GM11168 (cell line): Measurements from ENCODE around the gene METTL15.
"Not testable (repeated sequence)": the region's sequence is repeated elsewhere in the genome, so short reads cannot be mapped to it uniquely, and the experiment has no call there.

ENCODE experiments used
- in situ Hi-C: fragments of 300-500 bp; cut with MboI; formaldehyde crosslinking; loops from one replicate; pipeline ENCODE4 v1.12.0; 2022; ENCODE audit warnings: low sequenced_read_pairs; ENCODE audit not compliant: unreplicated experiment

The METTL15 gene

DNA sequence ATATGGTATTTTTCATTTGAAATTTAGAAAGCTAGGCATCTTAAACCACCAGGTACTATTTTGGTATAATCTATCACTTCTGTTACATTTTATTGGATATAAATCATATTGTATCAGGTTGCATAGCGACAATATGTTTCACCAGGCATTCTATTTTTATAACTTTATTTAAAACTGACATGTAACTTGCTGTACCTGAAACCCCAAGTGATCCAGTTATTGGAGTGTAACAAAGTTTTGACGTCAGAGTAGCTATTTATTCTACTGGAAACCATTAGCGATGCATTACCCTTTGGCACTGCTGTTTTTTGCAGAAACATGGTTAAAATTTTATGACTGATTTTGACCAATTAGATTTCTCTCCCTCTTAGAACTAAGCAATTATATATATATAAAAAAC lies 160.7 kb downstream of the METTL15 start:
- in situ Hi-C loops: no loop called here

DNA sequence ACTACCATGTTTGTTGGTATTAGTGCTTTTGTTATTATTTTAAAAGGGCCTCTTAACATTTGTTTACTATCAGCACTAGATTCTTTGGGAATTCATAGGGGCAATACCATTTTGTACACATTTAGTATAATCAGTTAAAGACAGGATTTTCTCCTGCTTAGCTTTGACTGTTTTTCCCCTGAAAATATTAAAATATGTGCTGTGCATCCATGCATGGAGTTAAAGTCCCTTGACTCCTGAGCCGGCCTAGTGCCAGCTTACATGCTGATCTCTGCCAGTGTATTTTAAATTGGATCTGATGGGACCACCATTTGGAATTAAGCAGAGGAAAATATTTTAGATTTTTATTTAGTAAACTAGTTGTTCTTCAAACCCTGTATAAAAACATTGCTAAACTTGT lies 161.4 kb downstream of the METTL15 start:
- in situ Hi-C loops: no loop called here

DNA sequence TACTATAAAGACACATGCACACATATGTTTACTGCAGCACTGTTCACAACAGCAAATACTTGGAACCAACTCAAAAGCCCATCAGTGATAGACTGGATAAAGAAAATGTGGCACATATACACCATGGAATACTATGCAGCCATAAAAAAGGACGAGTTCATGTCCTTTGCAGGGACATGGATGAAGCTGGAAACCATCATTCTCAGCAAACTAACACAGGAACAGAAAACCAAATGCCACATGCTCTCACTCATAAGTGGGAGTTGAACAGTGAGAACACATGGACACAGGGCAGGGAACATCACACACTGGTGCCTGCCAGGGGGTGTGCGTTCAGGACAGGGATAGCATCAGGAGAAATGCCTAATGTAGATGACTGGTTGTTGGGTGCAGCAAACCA lies 164.1 kb downstream of the METTL15 start:
- in situ Hi-C loops: not testable (repeated sequence)

DNA sequence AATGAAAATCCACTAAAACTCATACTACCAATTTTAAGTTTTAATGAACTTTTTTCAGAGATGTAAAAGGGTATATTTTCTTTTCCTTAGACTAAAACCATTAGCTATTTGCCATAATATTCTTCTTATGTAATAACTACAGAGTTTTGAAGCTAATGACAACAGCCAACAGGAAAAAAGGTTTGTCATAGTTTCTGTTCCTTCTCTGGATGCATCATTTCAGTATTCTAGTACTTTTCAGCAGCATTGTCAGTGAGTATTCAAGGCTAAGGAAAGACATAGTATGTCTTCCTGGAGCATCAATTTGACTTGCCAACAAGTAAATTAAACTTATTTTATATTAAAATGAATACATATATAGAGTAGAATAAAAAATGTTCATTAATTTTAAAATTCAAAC lies 166.0 kb downstream of the METTL15 start:
- in situ Hi-C loops: no loop called here

DNA sequence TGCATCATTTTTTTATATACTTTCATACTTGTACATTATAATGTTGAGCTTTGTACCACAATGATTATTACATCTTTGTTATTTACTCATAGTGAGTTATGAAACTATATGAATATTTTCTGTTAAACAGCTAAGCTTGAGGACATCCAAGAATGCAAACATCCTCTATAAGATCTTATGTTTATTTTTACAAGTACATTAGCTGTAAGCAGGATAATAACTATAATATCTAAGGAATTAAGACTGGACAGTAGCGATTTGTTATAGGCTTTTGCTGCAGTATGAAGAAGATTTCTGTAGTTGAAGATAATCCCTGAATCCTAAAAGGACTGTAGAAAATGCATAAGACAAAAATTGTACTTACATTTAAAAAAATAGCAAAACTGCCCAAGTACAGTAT lies 176.0 kb downstream of the METTL15 start:
- in situ Hi-C loops: no loop called here

DNA sequence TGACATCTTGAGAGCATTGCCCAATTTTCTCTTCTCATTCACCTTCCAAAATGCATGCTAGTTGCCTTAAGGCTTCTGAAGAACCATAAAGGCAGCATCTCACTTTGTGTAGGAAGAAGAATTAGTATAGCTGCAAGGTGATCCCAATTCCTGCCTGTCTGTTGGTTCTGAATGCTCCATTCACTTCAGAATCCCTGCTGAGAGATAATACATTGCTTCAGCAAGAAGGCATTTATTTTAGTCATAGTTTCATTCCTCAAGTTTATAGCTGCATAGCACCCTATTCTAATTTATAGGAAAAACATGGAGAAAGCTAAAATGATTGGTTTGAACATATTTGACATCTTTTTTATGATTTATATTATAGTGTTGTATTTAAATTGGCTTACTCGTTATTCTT lies 181.3 kb downstream of the METTL15 start:
- in situ Hi-C loops: no loop called here

DNA sequence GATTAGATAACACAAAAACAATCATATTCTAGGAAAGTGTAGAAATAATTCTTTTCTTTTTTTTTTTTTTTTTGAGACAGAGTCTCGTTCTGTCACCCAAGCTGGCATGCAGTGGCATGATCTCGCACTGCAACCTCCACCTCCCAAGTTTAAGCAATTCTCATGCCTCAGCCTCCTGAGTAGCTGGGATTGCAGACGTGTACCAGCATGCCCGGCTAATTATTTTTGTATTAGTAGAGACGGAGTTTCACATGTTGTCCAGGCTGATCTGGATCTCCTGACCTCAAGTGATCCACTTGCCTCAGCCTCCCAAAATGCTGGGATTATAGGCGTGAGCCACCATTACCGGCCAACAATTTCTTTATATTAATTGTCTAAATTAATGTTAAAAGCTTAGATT lies 182.8 kb downstream of the METTL15 start:
- in situ Hi-C loops: not testable (repeated sequence)

DNA sequence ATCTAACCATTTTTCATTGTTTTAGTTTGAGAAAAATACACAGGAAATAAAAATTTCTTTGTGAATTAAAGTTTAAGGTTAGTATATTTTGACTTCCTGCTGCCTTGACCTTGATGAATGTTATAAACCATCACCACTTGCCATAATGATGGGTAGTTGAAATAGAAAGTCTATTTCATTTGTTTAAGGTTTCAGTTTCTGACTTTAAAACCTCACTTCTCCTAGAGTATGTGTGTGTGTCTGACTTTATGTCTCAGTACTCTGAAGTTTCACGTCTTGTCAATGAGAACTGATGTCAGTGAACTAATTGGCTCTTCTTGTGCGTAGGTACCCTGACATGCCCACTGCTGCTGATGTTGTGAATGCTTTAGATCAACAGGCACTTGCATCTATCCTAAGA lies 188.2 kb downstream of the METTL15 start:
- in situ Hi-C loops: no loop called here

DNA sequence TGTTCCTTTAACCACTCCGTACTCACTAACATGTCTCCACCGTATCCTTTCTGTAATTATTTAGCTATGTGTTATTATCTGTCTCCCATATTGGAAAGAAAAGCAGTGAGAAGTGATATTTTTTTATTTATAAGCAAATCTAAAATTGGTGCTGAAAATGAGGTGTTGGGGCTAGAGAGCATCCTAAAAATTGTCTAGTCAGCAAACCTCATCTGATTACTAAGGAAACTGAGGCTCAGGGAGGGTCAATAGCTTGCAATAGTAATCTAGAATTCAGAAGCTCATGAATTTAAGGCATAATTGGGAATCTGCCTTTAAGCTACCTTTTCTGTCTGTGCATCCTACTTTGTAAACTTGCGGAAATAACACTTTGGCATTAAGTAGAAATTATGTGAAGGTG lies 190.0 kb downstream of the METTL15 start:
- in situ Hi-C loops: no loop called here

DNA sequence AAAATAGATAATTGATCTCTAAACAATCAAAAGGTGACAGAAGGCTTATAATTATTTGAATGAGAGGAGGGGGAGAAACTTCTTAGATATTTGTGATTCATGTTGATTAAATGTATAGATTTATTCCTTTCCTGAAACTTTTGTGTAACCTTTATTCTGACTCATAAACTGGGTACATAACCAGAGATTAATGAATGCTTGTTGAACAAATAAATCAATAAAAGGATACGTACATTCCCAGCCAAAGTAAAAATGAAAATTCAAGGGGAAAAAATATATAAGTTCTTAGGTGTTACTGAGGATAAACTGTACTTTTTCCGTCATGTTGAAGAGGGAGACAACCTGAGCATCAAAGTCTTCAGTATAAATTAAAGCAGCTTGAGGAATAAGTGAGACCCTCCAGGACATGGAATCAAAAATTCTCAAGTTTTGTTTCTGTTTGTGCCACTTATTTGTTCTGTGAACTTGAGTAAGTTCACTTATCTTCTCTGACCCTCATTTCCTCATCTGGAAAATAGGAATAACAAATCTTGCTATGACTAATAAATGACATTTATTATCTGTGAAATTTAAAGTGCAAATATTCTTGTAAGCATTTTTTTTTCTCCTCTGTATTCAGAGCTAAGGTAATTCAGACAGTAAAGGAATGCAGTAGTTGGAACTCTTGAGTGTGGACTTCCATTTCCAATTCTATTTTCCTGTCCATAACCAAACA lies 195.4 kb downstream of the METTL15 start:
- in situ Hi-C loops: no loop called here

DNA sequence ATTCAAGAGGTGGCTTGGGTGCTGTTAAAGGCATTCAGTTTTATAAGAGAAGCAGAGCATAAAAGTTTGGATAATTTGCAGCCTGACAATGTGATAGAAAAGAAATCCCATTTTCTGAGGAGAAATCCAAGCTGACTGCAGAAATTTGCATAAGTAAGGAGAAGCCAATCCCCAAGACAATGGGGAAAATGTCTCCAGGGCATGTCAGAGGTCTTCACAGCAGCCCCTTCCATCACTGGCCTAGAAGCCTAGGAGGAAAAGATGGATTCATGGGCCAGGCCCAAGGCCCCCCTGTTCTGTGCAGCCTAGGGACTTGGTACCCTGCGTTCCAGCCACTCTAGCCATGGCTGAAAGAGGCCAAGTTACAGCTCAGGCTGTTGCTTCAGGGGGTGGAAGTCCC lies 207.3 kb downstream of the METTL15 start:
- in situ Hi-C loops: no loop called here

DNA sequence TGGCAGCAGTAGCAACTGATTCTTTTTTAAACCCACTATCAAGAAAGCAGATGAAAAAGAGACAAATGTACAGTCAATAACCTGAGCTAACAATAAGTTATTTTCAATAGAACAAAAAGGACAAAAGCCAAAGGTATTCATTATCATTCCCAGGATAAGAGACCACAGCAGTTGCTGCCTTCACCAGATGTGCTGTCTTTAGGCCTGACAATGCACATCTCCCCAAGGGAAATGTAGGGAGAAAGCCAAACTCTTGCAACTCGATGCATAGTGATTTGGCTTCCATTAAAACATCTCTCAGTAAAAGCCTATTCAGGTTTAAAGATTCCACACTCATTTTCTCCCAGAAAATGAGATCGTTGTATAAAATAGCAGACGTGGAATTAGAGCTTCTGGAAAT lies 210.7 kb downstream of the METTL15 start:
- in situ Hi-C loops: no loop called here

DNA sequence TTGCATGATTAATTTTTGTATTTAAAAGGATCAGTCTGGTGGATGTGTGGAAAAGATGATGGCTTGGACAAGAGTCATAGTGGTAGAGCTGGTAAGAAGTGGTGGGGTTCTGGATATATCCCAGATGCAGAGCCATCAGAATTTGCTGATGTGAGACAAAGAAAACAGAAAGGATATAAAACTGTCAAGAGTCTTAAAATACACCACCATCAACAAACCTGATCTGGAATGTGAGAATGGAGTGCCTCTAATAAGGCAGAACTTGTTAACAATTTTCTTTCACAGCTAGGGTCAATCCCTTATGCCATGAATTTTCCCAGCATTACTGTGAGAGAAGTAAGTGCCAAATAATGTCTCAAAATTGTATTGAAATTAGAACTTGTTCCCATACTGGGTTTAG lies 215.4 kb downstream of the METTL15 start:
- in situ Hi-C loops: no loop called here

DNA sequence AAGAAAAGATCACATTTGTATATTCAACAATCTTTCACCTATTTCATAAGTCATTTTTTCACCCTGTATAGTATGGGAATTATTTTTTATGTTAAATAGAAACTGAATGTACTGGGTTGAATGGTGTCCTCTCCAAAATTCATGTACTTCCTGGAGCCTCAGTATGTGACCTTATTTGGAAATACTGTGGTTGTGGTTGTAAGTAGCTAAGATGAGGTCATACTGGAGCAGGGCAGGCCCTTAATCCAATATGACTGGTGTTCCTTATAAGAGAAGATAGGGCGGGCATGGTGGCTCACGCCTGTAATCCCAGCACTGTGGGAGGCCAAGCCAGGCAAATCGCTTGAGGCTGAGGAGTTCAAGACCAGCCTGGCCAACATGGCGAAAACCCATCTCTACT lies 224.2 kb downstream of the METTL15 start:
- in situ Hi-C loops: not testable (repeated sequence)

DNA sequence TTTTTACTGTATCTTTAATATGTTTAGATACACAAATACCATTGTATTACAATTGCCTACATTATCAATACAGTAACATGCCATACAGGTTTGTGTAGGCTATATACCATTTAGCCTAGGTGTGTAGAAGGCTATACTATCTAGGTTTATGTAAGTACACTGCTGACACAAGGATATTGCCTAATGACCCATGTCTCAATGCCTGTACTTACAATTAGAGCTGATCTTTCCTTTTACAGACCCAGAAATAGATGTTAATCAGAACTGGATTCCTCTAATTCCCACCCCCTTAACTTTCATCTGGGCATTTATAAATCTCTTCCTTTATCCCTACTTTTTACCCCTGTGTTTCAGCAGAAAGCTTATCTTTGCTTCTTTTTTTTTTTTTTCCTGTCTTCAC lies 229.5 kb downstream of the METTL15 start:
- in situ Hi-C loops: no loop called here

DNA sequence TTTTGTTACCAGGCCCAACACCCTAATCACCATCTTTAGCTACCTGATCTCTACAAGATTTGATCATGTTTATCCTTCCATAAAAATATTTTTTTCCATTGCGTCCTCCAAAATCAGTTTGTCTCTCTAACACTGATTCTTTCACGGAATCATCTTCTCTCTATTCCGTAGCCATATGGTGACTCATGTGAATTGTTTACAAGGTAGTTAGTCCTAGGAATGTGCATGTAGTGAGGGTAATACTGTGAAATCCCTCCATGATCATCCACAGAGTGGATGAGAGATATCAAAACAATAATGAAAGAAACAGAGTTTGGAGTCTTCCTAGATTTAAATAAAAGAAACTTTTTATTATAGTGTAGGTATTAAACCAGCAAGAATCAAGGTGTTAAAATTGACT lies 230.2 kb downstream of the METTL15 start:
- in situ Hi-C loops: no loop called here

DNA sequence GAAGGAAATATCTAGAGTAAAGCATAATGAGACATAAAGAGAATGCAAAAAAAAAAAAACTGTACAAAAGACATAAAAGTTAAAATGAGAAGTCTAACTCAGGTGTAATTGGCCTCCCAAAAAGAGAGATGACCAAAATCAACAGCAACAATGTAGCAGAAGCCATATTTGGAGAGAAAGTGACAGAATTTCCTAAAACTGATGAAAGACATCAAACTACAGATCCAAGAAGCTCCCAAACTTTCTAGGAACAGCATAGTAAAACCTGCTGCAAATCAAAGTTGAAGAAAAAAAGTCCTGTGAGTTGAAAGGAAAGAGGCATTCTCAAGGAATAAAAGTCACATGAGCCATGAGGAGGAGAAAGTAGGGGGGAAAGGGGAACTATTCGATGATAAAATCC lies 231.3 kb downstream of the METTL15 start:
- in situ Hi-C loops: no loop called here

DNA sequence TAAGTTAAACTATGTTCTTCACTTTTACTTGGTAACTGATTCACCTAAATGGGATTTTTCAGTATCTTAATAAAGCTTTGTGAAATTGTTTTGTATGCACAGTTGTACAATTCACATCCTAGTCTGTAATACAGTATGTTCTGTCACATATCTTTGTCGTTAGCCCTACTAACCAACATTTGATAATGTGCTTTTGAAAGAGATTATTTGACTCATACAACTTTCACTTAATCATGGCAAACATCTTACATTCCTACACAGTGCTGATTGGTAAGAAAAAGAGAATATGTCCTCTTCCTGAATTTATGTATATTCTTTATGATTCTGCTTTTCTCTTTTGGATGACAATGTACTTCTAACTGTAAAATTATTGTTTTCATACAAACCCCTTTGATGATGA lies 234.5 kb downstream of the METTL15 start:
- in situ Hi-C loops: no loop called here

DNA sequence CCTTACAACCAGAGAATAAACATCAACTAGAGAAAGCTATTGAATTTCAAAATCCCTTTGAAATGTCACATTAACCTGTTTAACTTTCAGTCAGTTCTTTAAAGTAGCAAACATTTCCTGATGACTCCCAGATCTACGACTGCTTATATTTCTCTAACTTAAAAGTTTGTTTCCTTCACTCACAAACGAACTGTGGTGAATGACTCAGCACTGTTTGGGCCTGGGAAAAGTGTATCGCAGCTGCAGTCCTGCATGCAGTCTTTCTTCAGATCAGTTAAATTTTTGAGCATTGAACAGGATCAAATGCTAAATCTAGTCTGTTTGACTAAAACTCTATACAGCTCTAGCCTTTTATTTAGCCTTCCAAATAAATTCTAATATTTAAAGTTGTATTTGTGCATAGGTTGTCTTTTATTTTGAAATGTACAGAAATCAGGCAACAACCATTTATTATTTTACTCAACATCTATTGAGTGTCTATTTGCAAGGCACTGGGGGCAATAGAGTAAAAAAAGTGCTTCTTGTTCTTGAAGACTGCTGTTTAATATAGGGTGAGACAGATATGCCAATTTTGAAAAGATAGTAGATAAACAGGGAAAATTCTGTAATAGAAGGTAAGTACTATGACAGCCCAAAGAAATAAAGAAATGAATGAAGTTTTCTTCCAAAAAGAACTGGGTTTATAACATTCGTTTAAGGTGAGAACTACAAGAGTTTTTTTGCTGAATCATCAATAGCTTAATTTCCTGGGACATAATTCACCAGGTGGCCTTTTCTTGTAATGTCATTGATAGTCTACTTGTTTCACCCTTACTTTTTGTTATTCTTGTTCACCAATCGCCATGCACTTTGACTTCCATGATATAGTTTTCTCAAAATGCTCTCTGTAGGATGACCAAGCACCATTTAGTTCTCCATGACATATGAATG lies 235.4 kb downstream of the METTL15 start:
- in situ Hi-C loops: no loop called here

DNA sequence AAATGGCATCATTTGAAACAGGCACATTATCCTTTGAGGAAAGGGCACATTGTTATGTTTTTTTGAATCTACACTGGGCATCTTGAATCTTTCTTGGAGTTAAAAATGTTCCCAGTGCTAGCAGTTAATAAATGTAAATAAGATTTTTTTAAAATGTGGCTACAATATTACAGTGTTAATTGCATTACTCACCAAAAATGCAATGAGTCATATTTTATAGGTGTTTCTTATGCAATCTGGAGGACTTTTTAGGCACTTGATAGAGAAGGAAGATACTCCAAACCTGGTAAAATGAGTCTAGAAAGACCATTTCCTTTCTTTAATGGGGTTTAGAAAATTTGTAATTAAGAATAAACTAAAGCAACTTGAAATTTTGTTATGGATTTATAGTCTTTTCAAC lies 238.0 kb downstream of the METTL15 start:
- in situ Hi-C loops: no loop called here

DNA sequence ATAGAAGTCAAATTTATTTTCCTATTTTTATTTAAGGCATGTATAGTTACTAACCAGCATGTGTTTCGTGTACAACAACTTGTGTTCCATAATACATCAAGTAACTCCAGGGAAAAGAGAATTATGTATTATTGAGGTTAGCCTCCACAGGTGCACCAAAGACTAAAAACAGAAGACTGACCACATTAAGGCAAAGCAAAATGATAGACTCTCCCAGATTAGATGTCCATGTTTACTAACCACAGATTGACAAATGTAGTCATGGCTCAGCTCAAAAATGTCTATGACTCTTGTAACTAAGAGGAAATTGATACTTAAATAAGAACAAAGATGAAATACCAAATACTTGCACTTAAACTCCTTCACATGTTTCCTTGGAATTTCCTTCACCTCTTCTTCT lies 238.5 kb downstream of the METTL15 start:
- in situ Hi-C loops: no loop called here

DNA sequence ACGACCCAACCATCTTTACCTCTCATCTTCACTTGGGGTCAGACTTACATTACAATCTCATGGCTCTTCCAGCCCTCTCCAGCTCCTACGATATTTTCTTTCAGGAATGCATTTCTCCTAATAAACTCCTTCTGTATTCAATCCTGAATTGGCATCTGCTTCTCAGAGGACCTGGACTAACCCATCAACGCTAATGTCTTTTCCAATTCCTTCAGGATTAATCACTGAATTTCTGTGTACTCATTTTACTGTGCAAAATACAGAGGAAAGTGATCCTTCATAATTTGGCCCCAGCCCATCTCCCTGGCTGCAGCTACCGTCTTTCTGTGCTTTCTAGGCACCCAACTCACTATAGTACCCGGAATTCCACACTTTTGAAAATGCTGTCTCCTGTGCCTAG lies 239.2 kb downstream of the METTL15 start:
- in situ Hi-C loops: no loop called here
